BE2C (cell line): ENCODE results near the gene TMEM50B.
A peak's percentile ranks its signal among the peaks of the same experiment; 100 is the strongest.
"Not testable (repeated sequence)": the region's sequence is repeated elsewhere in the genome, so short reads cannot be mapped to it uniquely, and the experiment has no call there.

Experiments
- DNase-seq: peaks from one replicate; pipeline ENCODE4 v3.0.0-alpha.2; 2020
- H3K27me3 ChIP-seq: fragments of 250-450 bp; sonication (Bioruptor Pico); 2 replicates; pipeline ENCODE4 v1.5.1; 2020; ENCODE audit warnings: mild to moderate bottlenecking
- H3K36me3 ChIP-seq: fragments of 250-450 bp; sonication (Bioruptor Pico); 2 replicates; pipeline ENCODE4 v1.5.1; 2020; ENCODE audit warnings: mild to moderate bottlenecking
- H3K4me1 ChIP-seq: fragments of 250-450 bp; sonication (Bioruptor Pico); 2 replicates; pipeline ENCODE4 v1.5.1; 2020
- H3K4me3 ChIP-seq: 2 replicates; pipeline ENCODE4 v1.5.1; 2011; ENCODE audit warnings: low read depth, low read length
- H3K9me3 ChIP-seq: fragments of 250-450 bp; sonication (Bioruptor Pico); 2 replicates; pipeline ENCODE4 v1.5.1; 2020
- CTCF ChIP-seq: IDR thresholded peaks from 2 replicates; pipeline ENCODE4 v1.5.1; 2012; ENCODE audit warnings: mild to moderate bottlenecking, low read depth, low read length

TMEM50B gene

GRCh38 chr21:33511639-33512038 is 31.9 kb upstream of the TMEM50B start:
- TF ChIP-seq CTCF = no peak
- no peaks in the 10 kb centered on the region for H3K9me3 ChIP-seq

GRCh38 chr21:33510826-33511225 is 31.1 kb upstream of the TMEM50B start:
- DNase-seq = peak; percentile 18
- Histone ChIP-seq H3K36me3 (peaks cover 86% of the 10 kb centered on the region), H3K4me3 (no peak overlapping the region), H3K27me3 (no peaks in the 10 kb centered on the region), H3K9me3 (no peaks in the 10 kb centered on the region), H3K4me1 (peaks cover 5% of the 10 kb centered on the region; the same call in 1 of the 2 replicates)
- no peak for TF ChIP-seq CTCF

More at GRCh38 chr21:33511639-33512038, 31.9 kb upstream of the TMEM50B start:
- DNase-seq = no peak
- Histone ChIP-seq H3K4me1 (peaks cover 5% of the 10 kb centered on the region; the same call in 1 of the 2 replicates), H3K36me3 (peaks cover 92% of the 10 kb centered on the region), H3K4me3 (no peak overlapping the region), H3K27me3 (no peaks in the 10 kb centered on the region)

- peaks cover 78% of the 10 kb centered on the region for H3K36me3 ChIP-seq
- H3K9me3 ChIP-seq, H3K4me3 ChIP-seq, H3K27me3 ChIP-seq, H3K4me1 ChIP-seq, DNase-seq: not testable (repeated sequence)
These were observed 27.2 kb upstream of the TMEM50B start for GRCh38 chr21:33507003-33507402.

- TF ChIP-seq CTCF = no peak
- no peak for DNase-seq
- Histone ChIP-seq H3K4me1 (no peaks in the 10 kb centered on the region), H3K27me3 (no peaks in the 10 kb centered on the region), H3K4me3 (no peak overlapping the region), H3K9me3 (no peaks in the 10 kb centered on the region), H3K36me3 (peaks cover 76% of the 10 kb centered on the region)
These were observed 26.1 kb upstream of the TMEM50B start for GRCh38 chr21:33505833-33506232.

GRCh38 chr21:33496345-33496744 is 16.6 kb upstream of the TMEM50B start:
- Histone ChIP-seq H3K4me1 (no peaks in the 10 kb centered on the region), H3K27me3 (no peaks in the 10 kb centered on the region), H3K4me3 (no peak overlapping the region), H3K9me3 (no peaks in the 10 kb centered on the region), H3K36me3 (0 out of 2 replicates have a peak, but pooled peaks cover 2% of the 10 kb centered on the region)
- DNase-seq = no peak
- TF ChIP-seq CTCF = no peak

GRCh38 chr21:33495743-33496142 is 16.0 kb upstream of the TMEM50B start:
- Histone ChIP-seq H3K4me3 (no peak overlapping the region), H3K36me3 (no peaks in the 10 kb centered on the region), H3K4me1 (no peaks in the 10 kb centered on the region), H3K9me3 (no peaks in the 10 kb centered on the region), H3K27me3 (no peaks in the 10 kb centered on the region)
- TF ChIP-seq CTCF = no peak
- DNase-seq = no peak

GRCh38 chr21:33493756-33494155 is 14.0 kb upstream of the TMEM50B start:
- Histone ChIP-seq H3K9me3 (no peaks in the 10 kb centered on the region), H3K4me3 (no peak overlapping the region), H3K36me3 (no peaks in the 10 kb centered on the region), H3K4me1 (no peaks in the 10 kb centered on the region), H3K27me3 (no peaks in the 10 kb centered on the region)
- DNase-seq = no peak
- TF ChIP-seq CTCF = no peak
